Cardiac fibroblast (primary cell): ENCODE results near the gene ERG.

ENCODE experiments used
- DNase-seq, 2 donors: peaks; one replicate each; pipeline versions ENCODE4 v3.0.0 to v3.0.0-alpha.2; 2010; ENCODE audit warnings: low read depth in 2 of 2
- H3K4me3 ChIP-seq, 2 donors: replicated peaks in 1 of 2; 1 replicate in 1 of 2; 2 replicates in 1 of 2; pipeline ENCODE4 v1.5.1; 2011; ENCODE audit warnings: low read depth in 2 of 2, low read length in 2 of 2, mild to moderate bottlenecking in 2 of 2, moderate library complexity in 1 of 2
- TF ChIP-seq, protein P1 (sequence below): IDR thresholded peaks from one replicate; pipeline ENCODE4 v1.5.1; 2011; ENCODE audit warnings: low read depth, mild to moderate bottlenecking, low read length, inconsistent platforms

ERG gene, protein sequence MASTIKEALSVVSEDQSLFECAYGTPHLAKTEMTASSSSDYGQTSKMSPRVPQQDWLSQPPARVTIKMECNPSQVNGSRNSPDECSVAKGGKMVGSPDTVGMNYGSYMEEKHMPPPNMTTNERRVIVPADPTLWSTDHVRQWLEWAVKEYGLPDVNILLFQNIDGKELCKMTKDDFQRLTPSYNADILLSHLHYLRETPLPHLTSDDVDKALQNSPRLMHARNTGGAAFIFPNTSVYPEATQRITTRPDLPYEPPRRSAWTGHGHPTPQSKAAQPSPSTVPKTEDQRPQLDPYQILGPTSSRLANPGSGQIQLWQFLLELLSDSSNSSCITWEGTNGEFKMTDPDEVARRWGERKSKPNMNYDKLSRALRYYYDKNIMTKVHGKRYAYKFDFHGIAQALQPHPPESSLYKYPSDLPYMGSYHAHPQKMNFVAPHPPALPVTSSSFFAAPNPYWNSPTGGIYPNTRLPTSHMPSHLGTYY

DNA sequence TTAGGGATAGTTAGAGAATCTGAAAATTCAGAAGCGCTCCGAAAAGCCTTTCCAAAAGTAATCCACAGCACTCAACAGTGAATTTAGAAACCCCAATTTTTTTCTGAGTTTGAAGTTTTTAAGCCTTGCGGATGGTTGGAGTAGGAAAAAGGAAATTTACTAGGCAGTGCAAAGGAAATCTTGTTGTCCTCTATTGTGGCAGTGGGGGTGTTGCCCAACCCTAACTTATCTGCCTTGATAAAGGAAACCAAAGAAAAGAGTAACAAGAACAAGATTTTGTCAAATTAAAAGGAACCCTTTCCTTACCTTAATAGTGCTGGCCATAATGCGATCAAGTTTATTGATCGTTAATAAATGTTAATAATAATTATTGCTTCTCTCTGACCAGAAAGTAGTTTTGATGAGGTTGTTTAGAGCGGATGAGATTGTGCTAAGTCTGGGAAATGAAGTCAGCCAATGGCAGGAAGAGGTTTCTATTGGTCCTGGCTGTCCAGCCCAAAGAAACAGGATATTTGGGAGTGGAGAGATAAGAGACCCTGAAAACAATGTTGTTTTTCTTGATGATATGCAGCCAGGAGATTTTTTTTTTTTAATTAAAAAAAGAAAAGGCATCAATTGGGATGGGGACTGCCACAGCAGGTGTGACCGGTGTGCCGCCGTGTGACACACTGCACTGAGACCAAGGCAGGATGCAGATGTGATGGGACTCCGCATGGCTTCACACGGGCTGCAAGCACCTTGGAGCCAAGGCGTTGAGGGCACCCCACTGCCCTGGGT lies at the start of gene ERG:
ERG (minus strand) TSS at position 421 of the 777 bp plus-strand sequence; CDS start at position 324, 97 bp downstream.
- TF ChIP-seq, protein P1, sequence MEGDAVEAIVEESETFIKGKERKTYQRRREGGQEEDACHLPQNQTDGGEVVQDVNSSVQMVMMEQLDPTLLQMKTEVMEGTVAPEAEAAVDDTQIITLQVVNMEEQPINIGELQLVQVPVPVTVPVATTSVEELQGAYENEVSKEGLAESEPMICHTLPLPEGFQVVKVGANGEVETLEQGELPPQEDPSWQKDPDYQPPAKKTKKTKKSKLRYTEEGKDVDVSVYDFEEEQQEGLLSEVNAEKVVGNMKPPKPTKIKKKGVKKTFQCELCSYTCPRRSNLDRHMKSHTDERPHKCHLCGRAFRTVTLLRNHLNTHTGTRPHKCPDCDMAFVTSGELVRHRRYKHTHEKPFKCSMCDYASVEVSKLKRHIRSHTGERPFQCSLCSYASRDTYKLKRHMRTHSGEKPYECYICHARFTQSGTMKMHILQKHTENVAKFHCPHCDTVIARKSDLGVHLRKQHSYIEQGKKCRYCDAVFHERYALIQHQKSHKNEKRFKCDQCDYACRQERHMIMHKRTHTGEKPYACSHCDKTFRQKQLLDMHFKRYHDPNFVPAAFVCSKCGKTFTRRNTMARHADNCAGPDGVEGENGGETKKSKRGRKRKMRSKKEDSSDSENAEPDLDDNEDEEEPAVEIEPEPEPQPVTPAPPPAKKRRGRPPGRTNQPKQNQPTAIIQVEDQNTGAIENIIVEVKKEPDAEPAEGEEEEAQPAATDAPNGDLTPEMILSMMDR, result no peak
- no peak within 1 kb of the TSS for H3K4me3 ChIP-seq
- DNase-seq, result peak in 1 of 2 donors; percentile 27

DNA sequence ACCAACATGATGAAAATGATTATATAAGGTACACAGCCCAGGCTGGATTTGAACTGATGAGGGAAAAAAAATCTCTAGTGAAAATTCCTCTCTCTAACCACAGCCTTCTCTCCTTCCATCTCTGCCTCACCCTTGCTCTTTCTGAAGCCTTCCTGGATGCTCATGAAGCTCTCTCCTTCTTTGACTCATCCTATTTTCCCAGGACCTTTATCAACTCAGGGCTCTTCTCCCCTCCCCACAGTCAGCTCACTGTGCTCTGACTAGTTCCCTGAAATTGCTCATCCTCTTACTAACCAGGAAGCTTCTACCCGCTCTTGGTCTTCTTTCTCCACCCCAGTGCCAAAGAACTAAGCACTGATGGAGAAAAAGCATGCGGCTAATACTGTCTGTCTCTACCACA lies 46.4 kb upstream of the ERG start:
- TF ChIP-seq, protein P1, result no peak
- DNase-seq, result peak in 1 of 2 donors; percentile 32
- H3K4me3 ChIP-seq, result no peak overlapping the region

DNA sequence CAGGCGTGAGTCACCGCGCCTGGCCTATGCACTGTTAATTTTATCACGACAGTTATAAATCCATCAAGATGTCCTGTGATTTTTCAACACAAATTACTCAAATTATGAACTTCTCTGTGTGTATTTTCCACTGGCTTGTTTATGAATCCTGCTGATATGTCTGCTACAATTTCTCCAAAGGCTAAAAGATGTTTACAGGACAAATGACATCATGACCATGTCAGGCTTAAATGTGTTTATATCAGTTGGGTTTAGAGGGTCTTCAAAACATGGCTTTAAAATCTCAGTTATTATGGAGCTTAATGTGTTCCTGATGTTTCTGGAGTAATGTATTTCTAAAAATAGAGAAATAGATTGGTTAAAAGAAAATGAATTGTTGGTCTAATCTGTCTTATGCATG lies 44.0 kb upstream of the ERG start:
- no peak for DNase-seq
- TF ChIP-seq, protein P1, result no peak
- H3K4me3 ChIP-seq, result no peak overlapping the region

DNA sequence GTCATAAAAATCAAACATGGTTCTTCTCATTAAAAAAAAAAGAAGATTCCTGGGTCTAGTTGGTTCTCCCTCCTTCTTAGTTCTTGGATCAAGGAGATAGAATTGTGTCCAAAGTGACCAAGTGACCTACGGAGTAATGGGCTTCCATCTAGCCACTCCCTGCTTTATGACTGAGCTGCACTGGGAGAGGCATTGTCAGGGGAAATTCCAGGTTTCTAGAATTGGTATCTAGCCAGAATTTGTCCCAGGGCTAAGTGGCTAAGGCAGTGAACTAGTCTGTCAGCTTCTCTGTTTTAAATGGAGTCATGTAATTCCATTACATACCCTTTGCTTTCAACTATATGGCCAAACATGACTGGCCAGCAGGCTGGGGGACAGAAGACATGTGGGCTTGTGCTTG lies 40.1 kb upstream of the ERG start:
- H3K4me3 ChIP-seq, result no peak overlapping the region
- TF ChIP-seq, protein P1, result no peak
- DNase-seq, result no peak

DNA sequence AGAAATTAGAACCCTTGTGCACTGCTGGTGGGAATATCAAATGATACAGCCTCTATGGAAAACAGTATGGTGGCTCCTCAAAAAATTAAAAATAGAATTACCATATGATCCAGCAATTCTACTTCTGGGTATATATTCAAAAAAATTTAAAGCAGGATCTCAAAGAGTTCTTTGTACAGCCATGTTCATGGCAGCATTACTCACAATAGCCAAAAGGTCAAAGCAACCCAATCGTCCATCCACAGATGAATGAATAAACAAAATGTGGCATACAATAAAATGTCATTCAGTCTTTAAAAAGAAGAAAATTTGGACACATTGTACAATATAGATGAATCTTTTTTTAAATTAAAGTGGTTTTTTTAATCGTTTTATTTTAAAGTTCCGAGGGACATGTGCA lies 36.3 kb upstream of the ERG start:
- H3K4me3 ChIP-seq, result no peak overlapping the region
- TF ChIP-seq, protein P1, result no peak
- no peak for DNase-seq

DNA sequence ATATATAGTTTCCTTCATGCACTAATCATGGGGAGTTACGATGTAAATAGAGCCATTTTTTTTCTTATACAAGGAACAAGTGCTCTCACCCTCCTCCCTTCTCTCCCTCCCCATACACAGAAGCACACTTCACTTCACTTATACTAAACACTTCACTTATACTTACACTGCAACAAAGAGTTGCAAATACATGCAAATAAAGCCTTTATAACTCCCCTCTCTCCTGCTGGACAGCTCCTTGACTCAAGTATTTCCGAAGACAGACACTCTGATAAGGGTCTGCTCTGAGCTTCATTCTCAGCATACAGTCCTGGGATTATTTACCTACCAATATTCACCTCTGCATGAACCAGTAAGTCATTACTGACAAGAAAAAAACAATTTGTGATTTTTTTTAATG lies 35.6 kb upstream of the ERG start:
- H3K4me3 ChIP-seq, result no peak overlapping the region
- TF ChIP-seq, protein P1, result no peak
- DNase-seq, result peak in 1 of 2 donors; percentile 3
